ENCODE data around the gene COL11A2.

DNA sequence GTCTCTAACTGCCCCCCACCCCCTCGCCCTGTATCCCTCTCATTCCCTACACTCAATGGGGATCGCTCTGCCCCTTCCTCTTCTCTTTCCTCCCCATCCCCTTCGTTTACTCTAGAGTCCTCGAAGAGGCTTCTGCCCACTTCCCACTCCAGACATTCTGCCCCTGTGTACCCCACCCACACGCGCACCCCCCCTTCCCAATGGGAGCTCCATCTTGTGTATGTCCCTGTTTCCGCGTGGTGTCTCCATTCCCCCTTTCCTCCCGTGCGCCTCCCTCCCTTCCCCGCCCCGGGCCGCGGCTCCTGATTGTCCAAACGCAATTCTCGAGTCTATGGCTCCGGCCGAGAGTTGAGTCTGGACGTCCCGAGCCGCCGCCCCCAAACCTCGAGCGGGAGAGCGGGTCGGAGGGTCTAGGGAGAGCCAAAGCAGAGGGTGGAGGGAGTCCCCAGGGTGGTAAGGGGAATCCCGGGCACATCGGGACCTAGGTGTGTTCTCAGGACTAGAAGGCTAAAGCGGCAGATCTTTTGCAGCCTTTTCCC, 15.4 kb upstream of the COL11A2 start:
- TF ChIP-seq, protein P1, sequence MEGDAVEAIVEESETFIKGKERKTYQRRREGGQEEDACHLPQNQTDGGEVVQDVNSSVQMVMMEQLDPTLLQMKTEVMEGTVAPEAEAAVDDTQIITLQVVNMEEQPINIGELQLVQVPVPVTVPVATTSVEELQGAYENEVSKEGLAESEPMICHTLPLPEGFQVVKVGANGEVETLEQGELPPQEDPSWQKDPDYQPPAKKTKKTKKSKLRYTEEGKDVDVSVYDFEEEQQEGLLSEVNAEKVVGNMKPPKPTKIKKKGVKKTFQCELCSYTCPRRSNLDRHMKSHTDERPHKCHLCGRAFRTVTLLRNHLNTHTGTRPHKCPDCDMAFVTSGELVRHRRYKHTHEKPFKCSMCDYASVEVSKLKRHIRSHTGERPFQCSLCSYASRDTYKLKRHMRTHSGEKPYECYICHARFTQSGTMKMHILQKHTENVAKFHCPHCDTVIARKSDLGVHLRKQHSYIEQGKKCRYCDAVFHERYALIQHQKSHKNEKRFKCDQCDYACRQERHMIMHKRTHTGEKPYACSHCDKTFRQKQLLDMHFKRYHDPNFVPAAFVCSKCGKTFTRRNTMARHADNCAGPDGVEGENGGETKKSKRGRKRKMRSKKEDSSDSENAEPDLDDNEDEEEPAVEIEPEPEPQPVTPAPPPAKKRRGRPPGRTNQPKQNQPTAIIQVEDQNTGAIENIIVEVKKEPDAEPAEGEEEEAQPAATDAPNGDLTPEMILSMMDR (IDR thresholded peaks at IDR 0.05), result no peak
- TF ChIP-seq, protein P2, sequence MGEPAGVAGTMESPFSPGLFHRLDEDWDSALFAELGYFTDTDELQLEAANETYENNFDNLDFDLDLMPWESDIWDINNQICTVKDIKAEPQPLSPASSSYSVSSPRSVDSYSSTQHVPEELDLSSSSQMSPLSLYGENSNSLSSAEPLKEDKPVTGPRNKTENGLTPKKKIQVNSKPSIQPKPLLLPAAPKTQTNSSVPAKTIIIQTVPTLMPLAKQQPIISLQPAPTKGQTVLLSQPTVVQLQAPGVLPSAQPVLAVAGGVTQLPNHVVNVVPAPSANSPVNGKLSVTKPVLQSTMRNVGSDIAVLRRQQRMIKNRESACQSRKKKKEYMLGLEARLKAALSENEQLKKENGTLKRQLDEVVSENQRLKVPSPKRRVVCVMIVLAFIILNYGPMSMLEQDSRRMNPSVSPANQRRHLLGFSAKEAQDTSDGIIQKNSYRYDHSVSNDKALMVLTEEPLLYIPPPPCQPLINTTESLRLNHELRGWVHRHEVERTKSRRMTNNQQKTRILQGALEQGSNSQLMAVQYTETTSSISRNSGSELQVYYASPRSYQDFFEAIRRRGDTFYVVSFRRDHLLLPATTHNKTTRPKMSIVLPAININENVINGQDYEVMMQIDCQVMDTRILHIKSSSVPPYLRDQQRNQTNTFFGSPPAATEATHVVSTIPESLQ (CRISPR knock-in tag; IDR thresholded peaks at IDR 0.05), result no peak
- TF ChIP-seq, protein P3, sequence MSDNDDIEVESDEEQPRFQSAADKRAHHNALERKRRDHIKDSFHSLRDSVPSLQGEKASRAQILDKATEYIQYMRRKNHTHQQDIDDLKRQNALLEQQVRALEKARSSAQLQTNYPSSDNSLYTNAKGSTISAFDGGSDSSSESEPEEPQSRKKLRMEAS (CRISPR knock-in tag; IDR thresholded peaks at IDR 0.05), result no peak
- TF ChIP-seq SMAD3 (CRISPR knock-in tag; IDR thresholded peaks at IDR 0.05; ENCODE audit: borderline replicate concordance) (no peak), SP1 (CRISPR knock-in tag; conservative IDR thresholded peaks at IDR 0.05) (no peak), NFYB (CRISPR knock-in tag; conservative IDR thresholded peaks at IDR 0.05; ENCODE audit: low read depth) (no peak), ZNF138 (CRISPR knock-in tag; conservative IDR thresholded peaks at IDR 0.05) (no peak), FOXJ3 (CRISPR knock-in tag; IDR thresholded peaks at IDR 0.05; ENCODE audit: borderline replicate concordance) (no peak), ETV6 (CRISPR knock-in tag; IDR thresholded peaks at IDR 0.05) (no peak)
